Vagina (tissue), 2 donors: ENCODE measurements around the gene EBF4.

ENCODE experiments used
- POLR2A ChIP-seq, 2 donors: fragments of 450-650 bp; IDR thresholded peaks; one replicate each; pipeline ENCODE4 v1.6.1; 2017; ENCODE audit warnings: antibody characterized with exemption in 2 of 2, mild to moderate bottlenecking in 2 of 2, moderate library complexity in 2 of 2
- POLR2AphosphoS5 ChIP-seq, 2 donors: sonication (generic); formaldehyde crosslinking; IDR thresholded peaks; one replicate each; pipeline ENCODE4 v1.9.0; 2017; ENCODE audit warnings: antibody characterized with exemption in 2 of 2, mild to moderate bottlenecking in 2 of 2, low read depth in 1 of 2; ENCODE audit not compliant: insufficient read depth in 1 of 2

DNA sequence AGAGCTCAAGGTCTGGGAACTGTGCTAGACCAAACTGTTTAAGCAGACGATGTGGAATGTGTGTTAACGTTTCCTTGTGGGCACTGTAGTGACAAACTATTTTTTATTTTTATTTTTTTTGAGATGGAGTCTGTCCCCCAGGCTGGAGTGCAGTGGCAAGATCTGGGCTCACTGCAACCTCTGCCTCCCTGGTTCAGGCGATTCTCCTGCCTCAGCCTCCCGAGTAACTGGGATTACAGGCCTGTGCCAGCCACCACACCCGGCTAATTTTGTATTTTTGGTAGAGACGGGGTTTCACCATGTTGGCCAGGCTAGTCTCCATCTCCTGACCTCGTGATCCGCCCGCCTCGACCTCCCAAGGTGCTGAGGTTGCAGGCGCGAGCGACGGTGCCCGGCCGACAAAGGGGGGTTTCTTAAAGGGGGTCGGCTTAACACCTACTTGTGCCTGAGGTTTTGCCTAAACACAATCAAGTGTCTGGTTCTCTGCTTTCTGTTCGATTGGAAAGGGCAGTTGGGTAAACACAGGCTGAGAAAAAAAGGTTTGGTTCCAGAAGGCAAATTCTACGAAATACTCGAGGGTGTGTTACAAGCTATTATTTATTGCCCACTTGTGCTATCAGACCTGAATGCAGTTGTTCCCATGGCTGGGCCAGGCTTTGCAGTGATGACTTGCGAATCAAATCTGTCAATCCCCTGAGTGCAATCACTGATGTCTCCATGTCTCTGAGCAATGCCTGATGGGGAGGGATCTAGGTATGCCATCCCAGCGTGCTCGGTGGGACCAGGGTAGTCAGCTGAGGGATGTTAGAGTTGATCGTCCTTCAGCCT lies 38.8 kb upstream of the EBF4 start:
- TF ChIP-seq POLR2A (IDR thresholded peaks at IDR 0.05), result no peak
- no peak for TF ChIP-seq POLR2AphosphoS5 (IDR thresholded peaks at IDR 0.05; ENCODE audit: insufficient read depth in 1 of 2, low read depth in 1 of 2)
